ENCODE results near the gene CFAP161. TPM values are rescaled to one million over a fixed set of nuclear protein-coding genes. Genes with fewer than 3 reads are reported as not detected.
A peak's percentile ranks its signal among the peaks of the same experiment; 100 is the strongest.
"Not testable (repeated sequence)": the region's sequence is repeated elsewhere in the genome, so short reads cannot be mapped to it uniquely, and the experiment has no call there.

Gene CFAP161
- polyA plus RNA-seq, 4 donors = 0.22 to 0.52 (median 0.41) TPM

DNA sequence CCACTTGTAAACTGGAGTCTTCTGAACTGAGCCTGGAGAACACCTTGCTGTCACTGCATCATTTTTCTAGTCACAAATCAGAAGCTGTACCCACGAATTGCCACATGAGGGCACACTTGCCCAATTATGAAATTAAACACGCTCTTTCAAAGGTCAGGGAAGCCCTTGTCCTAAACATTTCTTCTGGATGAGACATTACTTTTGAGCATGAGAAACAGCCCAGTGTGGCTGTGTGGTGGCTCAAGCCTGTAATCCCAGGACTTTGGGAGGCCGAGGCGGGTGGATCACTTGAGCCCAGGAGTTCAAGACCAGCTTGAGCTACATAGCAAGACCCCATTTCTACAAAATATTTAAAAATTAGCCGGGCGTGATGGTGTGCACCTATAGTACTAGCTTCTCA, 27.5 kb upstream of the CFAP161 start:
- peak in 2 of 4 donors; percentile 22 to 41 for DNase-seq (ENCODE audit: low read depth in 4 of 4, low spot score in 3 of 4)

DNA sequence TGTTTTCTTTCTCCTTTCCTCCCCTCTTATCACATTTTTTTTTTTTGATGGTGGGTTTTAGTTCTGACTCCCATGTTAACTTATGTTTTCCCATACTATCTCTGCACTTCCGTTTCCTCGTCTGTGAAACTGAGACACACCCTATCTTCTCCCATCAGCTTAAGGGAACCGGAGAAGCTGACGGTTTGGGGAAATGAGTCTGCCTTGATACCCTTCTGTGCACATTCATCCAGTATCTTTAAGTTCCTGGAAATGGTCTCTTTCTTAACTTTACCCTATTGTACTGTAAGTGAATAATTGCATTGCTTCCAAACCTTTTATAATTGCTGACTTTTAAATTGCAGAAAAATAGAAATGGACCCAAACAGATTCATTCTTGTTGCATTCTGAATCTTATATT, 26.2 kb upstream of the CFAP161 start:
- no peak for DNase-seq (ENCODE audit: low read depth in 4 of 4, low spot score in 3 of 4)

DNA sequence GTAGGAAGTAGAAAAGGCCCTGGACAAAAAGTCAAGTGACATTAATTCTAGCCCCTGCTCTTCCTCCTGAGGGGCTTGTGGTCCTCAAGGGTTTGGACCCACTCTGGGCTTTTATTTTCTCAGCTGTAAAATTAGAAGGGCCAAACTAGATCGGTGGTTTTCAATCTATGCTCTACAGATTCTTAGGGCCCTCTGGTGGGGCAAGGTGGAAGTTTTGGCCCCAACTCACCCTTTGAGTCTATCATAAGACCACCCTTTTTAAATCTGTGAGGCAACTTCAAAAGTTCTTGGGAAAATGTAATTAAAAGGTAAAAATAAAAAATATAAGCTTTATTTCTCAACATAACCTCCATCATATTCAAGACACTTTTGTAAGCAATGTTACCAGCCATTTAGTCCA, 25.6 kb upstream of the CFAP161 start:
- DNase-seq (ENCODE audit: low read depth in 4 of 4, low spot score in 3 of 4) = no peak

DNA sequence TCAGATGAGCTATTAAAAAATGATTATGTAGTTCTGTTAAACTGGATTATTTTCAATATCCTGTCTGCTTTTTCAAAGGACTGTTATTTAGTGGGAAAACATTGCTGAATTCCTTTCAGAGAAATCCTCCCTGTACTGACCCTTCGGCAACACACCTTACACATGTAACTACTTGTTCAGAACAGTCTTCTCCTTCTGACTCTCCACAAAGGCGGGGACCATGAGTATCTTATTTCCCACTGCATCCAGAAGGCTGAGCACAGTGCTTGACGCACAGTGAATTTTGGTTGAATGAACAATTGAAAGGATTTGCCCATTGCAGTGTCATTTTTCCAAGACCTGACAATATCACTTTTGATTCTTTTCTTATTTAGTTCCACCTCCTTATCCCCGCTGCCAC, 23.1 kb upstream of the CFAP161 start:
- DNase-seq (ENCODE audit: low read depth in 4 of 4, low spot score in 3 of 4) = no peak

DNA sequence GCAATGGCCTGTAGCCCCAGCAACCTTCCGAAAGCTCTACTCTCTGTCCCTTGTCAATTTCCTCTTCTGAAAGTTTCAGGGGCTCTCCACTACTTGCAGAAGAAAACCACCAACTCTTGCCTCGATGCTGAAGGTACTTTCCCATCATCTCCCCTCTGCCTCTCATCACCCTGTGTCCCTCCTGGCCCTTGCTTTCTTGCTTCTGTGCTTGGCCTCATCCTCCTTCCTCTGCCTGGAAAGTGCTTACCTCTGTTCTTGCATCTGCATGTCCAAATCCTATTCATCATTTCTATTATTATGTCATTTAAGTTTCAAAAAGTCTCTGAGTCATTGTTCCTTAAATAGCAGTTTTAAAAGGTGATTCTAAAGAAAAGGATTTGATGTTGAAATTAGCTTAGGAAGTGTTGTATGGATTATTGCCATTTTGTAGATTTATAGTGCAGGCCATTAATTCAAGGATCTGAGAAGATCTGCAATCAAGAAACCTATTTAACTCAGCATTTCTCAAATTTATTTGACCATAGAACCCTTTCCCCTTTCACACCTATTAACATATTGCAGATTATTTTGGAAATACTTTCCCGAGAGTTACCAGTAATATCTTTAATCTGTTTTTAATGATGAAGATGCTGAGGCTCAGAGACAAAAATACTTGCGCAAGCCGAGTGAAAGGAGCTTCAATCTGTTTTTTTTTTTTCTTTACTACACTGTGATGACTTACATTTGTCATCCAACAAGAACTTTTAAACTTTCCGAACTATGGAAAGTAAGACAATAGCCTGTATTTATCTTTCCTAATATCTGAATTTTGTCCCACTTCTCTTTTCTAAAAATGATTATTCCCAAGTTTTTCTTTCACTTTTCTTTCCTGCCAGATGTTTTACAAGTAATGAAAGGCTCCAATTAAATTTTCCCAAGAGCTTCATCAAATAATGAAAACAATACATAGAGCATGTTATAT, 22.3 kb upstream of the CFAP161 start:
- no peak for DNase-seq (ENCODE audit: low read depth in 4 of 4, low spot score in 3 of 4)

DNA sequence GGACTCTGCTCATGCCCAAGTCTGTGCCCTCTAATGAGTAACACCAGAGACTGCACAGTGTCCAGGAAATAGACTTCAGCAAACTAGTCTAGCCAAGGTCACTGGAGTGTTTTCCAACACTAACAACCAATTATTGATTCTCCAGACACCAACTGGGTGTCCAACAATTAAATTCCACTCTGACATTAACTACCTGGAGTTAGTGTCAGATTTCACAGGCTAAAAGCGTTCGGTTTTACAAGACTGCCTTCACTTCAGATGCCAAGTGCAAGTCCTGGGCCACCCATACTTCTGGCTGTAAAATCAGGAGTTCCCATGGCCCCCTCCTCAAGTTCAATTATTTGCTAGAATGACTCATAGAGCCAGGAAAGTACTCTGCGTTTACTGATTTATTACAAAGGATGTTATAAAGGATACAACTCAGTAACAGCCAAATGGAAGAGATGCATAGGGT, 20.8 kb upstream of the CFAP161 start:
- no peak for DNase-seq (ENCODE audit: low read depth in 4 of 4, low spot score in 3 of 4)

DNA sequence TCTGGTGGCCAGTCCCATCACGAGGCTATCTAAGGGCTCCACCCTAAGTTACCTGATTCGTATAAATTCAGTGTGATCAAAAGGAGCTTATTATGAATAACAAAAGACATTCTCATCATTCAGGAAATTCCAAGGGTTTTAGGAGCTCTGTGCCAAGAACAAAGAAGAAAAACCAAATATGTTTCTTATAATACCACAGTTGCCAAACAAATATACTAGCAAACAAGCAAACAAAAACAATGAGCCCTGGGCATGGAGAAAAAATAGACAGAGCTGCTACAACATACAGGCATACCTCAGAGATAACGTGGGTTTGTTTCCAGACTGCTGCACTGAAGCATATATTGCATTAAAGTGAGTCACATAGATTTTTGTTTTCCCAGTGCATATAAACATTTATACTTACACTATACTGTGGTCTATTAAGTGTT, 20.2 kb upstream of the CFAP161 start:
- DNase-seq (ENCODE audit: low read depth in 4 of 4, low spot score in 3 of 4) = no peak

DNA sequence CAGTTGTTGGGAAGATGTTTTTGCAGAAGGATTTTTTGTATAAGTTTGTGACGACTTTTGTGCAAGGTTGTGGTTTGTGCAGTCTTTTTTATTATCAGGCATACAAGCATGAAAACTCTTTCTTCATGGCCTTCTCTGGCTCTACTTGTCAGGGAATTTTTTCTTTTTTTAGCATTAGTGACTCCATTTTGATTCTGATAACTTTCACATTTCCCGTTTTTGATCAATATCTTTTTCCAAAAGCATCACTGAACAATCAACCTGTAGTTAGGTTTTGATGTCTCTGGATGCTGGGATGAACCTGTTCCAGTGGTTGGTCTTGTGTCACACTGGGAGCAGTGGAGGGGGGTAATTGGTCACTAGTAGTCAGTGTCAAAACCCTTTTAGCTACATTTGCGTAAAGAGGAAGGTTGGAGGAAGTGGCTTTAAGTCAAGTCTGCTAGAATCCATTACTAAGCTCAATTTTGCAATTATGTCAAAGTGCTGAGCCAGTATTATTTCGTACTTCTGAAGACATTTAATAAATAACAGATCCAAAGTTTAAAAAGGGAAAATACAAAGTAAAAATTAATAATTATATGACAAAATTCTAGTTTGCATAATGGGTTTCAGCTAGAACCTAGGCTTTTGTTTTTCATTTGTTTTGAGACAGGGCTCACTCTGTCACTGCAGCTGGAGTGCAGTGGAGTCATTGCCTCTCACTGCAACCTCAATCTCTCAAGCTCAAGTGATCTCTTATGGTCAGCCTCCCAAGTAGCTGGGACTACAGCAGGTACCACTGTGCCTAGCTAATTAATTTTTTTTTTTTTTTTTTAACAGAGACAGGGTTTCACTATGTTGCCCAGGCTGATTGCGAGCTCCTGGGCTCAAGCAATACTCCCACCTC, 18.8 kb upstream of the CFAP161 start:
- no peak for DNase-seq (ENCODE audit: low read depth in 4 of 4, low spot score in 3 of 4)

DNA sequence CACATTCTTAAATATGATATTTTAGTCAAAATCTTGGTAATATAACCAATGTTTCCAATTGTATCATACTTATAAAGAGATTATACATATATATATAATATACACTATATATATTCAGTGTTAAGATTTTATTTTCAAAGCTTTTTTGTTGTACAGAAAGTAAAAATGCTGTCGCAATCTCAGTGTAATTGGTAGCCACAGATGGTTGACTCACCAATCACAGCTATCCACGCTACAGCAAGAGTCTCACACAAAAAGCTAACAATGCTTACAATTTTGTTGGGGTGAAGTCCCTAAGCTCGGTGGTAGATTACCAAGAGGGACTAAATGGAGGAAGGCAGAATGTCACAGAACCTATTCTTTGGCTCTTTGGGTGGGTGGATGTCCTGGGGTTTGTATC, 16.9 kb upstream of the CFAP161 start:
- no peak for DNase-seq (ENCODE audit: low read depth in 4 of 4, low spot score in 3 of 4)

DNA sequence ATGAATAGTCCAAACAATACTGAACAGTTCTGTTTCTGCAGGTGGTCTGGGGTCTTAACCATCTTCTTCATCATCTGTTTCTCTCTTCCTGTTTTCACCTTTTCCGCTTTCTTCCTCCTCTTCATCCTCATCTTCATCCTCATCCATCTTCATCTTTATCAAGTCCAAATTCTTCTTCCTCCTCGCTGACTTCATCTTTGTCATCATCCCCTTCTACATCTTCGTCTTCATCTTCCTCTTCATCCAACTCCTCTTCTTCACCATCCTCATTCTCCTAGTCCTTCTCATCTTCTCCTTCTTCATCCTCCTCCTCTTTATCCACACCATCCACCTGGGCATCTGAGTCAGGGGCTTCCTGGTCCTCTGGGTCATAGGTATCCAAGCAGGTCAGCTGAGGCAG, 16.5 kb upstream of the CFAP161 start:
- DNase-seq (ENCODE audit: low read depth in 4 of 4, low spot score in 3 of 4) = no peak

DNA sequence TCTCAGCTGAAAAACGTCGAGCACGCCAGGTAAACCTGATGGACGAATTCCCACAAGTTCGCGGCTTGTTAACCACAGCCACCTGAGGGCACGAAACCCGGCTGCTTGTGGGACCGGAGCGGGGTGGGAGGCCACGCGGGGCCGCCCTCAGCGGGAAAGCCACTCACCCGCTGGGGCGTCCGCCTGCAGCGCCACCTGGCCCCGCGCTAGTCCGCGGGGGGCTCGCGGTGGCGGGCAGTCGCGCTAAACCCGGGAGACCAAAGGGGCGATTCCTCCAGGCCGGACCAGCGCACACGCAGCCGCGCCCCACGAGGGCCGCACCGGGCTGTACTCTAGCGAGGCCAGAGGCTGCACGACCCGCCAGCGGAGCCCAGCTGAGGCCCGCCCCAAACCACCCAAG, 15.7 kb upstream of the CFAP161 start:
- DNase-seq (ENCODE audit: low read depth in 4 of 4, low spot score in 3 of 4) = no peak

DNA sequence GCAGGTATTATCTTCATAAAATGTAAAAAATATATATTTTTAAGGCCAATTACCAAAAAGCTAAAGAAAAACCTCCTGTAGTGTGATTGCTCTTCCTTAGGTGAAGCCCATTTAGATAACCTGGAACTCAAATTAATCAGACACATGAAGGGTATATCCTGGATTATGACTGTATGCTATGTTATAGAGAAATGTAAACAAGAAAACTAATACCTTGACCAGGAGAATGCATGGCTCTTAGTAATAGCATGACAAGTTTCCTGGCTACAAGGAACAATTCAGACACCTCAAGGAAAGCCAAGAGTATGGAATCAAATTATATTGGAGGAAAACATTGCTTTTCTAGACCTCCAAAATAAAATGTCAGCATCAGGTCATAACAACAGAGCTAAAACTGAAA, 14.0 kb upstream of the CFAP161 start:
- no peak for DNase-seq (ENCODE audit: low read depth in 4 of 4, low spot score in 3 of 4)

DNA sequence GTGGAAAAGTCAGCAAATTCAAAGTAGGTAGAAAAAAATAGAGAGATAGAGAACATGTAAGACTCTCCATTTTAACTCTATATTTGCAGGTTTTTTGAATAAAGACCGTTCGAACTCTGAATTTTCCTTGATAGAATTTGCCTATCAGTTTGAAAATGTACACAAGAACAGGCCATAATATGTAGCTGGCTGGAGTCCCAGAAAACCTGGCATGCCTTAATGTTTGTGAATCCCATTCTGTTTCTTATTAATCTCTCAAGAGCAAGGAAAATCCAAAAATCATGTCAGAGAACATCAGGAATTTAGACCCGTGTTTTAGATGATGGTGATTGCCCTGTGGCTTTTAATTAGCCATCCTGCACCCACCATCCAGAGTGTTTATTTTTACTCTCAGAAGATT, 7.2 kb upstream of the CFAP161 start:
- no peak for DNase-seq (ENCODE audit: low read depth in 4 of 4, low spot score in 3 of 4)

DNA sequence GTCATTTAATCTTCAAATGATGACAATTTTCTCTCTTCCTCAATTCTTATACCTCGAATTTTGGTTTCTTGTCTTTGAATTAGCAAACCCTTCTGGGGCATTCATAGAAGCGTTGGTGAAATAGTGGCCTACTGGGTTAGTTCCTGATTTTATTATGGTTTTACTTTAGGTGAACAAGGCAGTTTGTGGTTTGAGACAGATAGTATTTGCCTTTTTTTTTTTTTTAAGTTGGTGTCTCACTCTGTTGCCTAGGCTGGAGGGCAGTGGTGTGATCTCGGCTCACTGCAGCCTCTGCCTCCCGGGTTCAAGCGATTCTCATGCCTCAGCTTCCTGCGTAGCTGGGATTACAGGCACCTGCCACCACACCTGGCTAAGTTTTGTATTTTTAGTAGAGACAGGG, 7.4 kb downstream of the CFAP161 start:
- not testable (repeated sequence) for DNase-seq (ENCODE audit: low read depth in 4 of 4, low spot score in 3 of 4)

DNA sequence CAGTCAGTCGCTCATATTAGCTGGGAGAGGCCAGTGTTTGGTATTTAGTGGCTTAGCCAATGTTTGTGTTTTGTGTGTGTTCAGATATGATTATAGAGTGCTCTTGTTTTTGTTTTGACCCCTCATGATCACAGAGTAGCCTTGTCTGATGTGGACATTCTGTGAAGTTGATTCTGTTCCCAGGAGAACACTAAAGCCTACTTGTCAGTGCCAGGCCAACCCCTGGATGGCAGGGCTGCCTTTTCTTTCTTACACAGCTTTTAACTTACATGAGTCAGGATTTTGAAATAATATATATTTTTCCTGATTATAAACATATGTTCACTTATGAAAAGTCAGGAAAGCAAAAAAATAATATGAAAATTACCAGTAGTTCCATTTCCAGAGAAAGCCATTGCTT, 11.9 kb downstream of the CFAP161 start:
- DNase-seq (ENCODE audit: low read depth in 4 of 4, low spot score in 3 of 4) = no peak

DNA sequence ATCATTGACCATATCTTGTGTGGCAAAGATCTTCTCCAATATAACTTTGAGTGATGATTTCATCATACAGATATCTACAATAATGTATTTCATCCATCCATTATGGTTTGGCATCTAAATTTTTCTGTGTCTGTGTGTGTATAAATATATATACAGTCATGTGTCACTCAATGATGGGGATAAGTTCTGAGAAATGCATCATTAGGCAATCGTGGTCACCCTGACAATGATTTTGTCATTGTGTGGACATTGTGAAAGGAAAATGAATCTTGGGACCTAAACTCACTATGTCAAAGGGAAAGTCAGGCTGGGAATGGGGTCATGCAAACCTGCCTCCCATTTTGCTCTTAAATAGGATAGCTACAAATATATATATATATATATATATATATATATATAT, 12.4 kb downstream of the CFAP161 start:
- no peak for DNase-seq (ENCODE audit: low read depth in 4 of 4, low spot score in 3 of 4)

DNA sequence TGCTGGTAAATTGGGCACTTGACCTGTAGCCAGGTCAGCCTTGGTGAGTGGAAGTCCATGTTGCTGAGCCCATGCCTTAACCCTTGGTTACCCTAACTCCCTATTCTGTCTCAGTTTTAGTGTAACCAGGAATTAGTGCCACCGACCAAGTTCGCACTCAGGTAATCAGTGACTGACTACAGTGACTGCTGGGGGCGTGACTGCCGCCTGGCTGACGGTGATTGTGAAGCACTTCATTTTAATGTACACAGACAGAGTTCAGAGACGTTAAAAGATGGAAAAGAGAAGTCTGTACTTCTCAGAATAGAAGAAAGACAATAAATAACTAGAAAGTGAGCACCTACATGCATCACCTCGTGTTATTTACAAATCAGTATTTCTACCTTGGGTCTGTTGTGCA, 17.3 kb downstream of the CFAP161 start:
- no peak for DNase-seq (ENCODE audit: low read depth in 4 of 4, low spot score in 3 of 4)

DNA sequence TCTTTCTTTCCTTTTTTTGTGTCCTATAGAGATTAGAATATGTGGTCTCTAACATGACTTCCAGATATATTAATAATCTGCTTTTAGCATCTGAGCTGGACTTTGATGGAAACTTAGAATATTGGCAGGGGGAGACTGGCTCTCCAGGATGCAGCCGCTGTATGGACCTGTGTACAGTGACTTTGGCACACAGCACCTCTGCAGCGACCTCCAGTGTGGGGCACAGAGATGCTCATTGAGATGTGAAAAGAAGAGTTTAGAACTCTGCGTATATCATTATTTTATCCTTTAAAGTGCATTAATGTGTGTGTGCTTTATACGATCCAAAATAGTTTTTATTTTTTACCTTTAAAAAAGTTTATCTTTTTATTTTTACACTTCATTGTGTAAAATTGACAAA, 18.3 kb downstream of the CFAP161 start:
- no peak for DNase-seq (ENCODE audit: low read depth in 4 of 4, low spot score in 3 of 4)

DNA sequence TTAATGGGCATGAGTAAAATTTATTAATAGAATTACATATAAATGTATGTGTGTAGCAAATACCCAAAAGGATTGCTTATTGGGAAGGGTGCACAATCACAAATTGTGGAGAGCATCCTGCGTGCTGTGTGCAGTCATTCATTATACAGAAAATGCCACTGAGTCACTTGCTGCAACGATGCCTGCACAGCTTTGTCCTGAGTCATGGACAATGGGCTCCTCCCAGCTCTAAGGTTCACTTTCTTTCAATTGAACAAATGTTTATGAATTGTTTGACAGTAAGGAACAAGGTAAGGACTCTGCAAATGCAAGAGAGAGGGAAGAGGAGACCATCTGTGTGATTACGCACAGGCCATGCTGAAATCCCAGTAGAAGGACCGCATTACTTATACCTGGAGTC, 18.7 kb downstream of the CFAP161 start:
- no peak for DNase-seq (ENCODE audit: low read depth in 4 of 4, low spot score in 3 of 4)

DNA sequence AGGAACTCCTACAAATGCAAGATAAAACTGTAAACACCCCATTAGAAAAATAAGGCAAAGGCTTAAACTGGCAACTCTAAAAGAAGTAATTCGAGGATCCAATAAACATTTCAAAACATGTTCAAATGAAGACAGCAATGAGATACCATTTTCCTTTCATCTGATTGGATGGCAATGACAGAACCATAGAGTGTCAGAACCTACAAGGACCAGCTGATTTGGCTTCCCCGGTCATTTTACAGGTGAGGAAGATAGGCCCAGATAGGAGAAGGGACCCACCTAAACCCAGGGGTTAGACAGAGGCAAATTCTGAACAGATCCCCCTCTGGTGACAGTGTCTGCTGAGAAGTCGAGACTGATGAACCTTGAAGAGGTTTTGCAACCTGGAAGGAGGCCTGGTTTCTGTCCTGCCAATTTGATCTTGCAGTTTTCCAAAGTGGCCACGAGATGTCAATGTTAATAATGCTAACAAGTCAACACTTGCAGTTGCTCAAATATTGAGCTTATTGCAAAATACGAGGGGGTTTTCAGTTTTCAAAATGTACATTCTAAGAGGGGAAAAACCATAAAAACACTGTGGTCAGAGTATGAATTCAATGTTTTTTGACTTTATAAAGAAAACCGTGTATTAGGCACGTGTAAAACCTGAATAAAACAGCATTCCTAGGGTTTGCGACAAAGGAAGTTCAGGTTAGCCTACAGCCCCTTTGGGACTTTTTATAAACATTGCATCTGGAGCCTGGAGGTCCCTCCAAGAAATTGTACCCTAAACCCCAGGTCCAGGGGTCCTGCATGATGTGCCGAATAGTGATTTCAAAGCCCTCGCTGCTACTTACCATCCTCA, 21.5 kb downstream of the CFAP161 start:
- no peak for DNase-seq (ENCODE audit: low read depth in 4 of 4, low spot score in 3 of 4)

DNA sequence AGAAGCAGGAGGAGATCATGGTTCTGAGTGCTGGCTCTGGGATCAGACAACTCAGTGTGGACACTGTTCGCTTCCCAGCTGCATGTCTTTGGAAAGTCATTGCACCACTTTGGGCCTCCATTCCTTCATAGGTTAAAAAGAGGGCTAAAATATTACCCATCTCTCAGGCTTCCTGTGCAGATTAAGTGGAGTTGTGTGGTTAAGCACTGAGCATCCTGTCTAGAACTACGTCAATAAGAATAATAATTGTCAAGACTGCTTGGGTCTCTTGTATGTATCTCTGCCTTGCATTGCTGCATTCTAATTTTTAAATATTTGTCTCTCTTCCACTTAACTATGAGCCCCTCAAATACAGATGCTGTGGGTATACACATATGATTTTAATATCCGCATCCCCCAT, 22.3 kb downstream of the CFAP161 start:
- DNase-seq (ENCODE audit: low read depth in 4 of 4, low spot score in 3 of 4) = no peak

All from left renal pelvis (tissue), 4 donors.